A673 (cell line): Measurements from ENCODE around the gene C6orf15.

Experiments
- EZH2 ChIP-seq: fragments of 200-600 bp; sonication (generic); IDR thresholded peaks from 2 replicates; pipeline ENCODE4 v1.6.1; 2017; ENCODE audit warnings: borderline replicate concordance, low read depth, mild to moderate bottlenecking, mixed read lengths, antibody characterized with exemption, low read length; ENCODE audit not compliant: poor library complexity, severe bottlenecking
- TF ChIP-seq, protein P1 (sequence below): fragments of 300-800, 200-600 bp; sonication (generic); conservative IDR thresholded peaks from 2 replicates; pipeline ENCODE4 v1.5.1; 2017; ENCODE audit warnings: low read depth, mild to moderate bottlenecking, antibody characterized with exemption, low read length, moderate library complexity, mixed read lengths

DNA sequence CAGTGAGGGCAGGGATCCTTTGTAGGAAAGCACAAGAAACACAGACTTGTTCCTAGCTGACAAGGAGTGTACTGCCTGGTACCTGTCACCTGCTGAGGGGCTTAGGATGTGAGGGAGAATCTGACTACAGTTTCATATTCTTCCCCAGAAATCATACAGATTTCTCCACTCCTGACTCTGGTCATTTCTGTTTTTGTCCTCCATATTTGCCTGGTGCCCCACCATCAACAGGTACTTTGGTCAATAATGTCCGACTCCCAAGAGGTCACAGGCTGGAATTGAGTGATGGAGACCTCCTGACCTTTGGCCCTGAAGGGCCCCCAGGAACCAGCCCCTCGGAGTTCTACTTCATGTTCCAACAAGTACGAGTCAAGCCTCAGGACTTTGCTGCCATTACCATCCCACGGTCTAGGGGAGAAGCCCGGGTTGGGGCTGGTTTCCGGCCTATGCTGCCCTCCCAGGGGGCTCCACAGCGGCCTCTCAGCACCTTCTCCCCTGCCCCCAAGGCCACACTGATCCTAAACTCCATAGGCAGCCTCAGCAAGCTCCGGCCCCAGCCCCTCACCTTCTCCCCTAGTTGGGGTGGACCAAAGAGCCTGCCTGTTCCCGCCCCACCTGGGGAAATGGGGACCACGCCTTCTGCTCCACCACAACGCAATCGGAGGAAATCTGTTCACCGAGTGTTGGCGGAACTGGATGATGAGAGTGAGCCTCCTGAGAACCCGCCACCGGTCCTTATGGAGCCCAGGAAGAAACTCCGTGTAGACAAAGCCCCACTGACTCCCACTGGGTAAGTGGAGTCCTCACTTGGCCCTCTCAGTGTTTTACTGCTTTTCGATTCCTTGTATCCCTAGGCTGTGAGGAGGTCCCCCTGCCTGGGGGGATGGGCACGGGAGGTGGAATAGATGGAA is 49.1 kb upstream of the C6orf15 start:
- TF ChIP-seq, protein P1, sequence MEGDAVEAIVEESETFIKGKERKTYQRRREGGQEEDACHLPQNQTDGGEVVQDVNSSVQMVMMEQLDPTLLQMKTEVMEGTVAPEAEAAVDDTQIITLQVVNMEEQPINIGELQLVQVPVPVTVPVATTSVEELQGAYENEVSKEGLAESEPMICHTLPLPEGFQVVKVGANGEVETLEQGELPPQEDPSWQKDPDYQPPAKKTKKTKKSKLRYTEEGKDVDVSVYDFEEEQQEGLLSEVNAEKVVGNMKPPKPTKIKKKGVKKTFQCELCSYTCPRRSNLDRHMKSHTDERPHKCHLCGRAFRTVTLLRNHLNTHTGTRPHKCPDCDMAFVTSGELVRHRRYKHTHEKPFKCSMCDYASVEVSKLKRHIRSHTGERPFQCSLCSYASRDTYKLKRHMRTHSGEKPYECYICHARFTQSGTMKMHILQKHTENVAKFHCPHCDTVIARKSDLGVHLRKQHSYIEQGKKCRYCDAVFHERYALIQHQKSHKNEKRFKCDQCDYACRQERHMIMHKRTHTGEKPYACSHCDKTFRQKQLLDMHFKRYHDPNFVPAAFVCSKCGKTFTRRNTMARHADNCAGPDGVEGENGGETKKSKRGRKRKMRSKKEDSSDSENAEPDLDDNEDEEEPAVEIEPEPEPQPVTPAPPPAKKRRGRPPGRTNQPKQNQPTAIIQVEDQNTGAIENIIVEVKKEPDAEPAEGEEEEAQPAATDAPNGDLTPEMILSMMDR = no peak
- TF ChIP-seq EZH2 = no peak
